ENCODE results near the gene SH2D5.

The SH2D5 gene

GRCh38 chr1:20683614-20684013 is 48.9 kb downstream of the SH2D5 start:
- ATAC-seq = no peak

GRCh38 chr1:20682571-20683236 is 49.8 kb downstream of the SH2D5 start:
- no peak for ATAC-seq

More at GRCh38 chr1:20683614-20684013, 48.9 kb downstream of the SH2D5 start:
- TF ChIP-seq TCF4 (CRISPR knock-in tag; IDR thresholded peaks at IDR 0.05; ENCODE audit: borderline replicate concordance) (no peak), OSR1 (CRISPR knock-in tag; IDR thresholded peaks at IDR 0.05) (no peak), PPARA (CRISPR knock-in tag; IDR thresholded peaks at IDR 0.05; ENCODE audit: borderline replicate concordance) (no peak), TOX (CRISPR knock-in tag; IDR thresholded peaks at IDR 0.05; ENCODE audit: borderline replicate concordance) (no peak), ISL1 (CRISPR knock-in tag; IDR thresholded peaks at IDR 0.05) (no peak), RARB (CRISPR knock-in tag; IDR thresholded peaks at IDR 0.05) (no peak), CREB5 (CRISPR knock-in tag; IDR thresholded peaks at IDR 0.05; ENCODE audit: low read depth) (no peak), POU6F1 (CRISPR knock-in tag; IDR thresholded peaks at IDR 0.05; ENCODE audit: borderline replicate concordance, low read depth) (no peak), ARNTL (CRISPR knock-in tag; IDR thresholded peaks at IDR 0.05; ENCODE audit: borderline replicate concordance, low read depth) (no peak), ZNF8 (CRISPR knock-in tag; IDR thresholded peaks at IDR 0.05) (no peak), ZNF70 (CRISPR knock-in tag; IDR thresholded peaks at IDR 0.05) (no peak)

GRCh38 chr1:20681999-20682398 is 50.5 kb downstream of the SH2D5 start:
- no peak for TF ChIP-seq PATZ1 (CRISPR knock-in tag; IDR thresholded peaks at IDR 0.05; ENCODE audit: borderline replicate concordance)
- TF ChIP-seq POU6F1 (CRISPR knock-in tag; IDR thresholded peaks at IDR 0.05; ENCODE audit: borderline replicate concordance, low read depth) = no peak
- no peak for TF ChIP-seq CSDC2 (CRISPR knock-in tag; IDR thresholded peaks at IDR 0.05)
- no peak for TF ChIP-seq CSRNP3 (CRISPR knock-in tag; IDR thresholded peaks at IDR 0.05)
- TF ChIP-seq BACH2 (CRISPR knock-in tag; IDR thresholded peaks at IDR 0.05; ENCODE audit: borderline replicate concordance) = no peak
- no peak for TF ChIP-seq SNAI2 (CRISPR knock-in tag; IDR thresholded peaks at IDR 0.05)
- TF ChIP-seq ISL1 (CRISPR knock-in tag; IDR thresholded peaks at IDR 0.05) = no peak
- no peak for TF ChIP-seq ZC3H10 (CRISPR knock-in tag; IDR thresholded peaks at IDR 0.05)
- TF ChIP-seq RARB (CRISPR knock-in tag; IDR thresholded peaks at IDR 0.05) = no peak
- TF ChIP-seq TSHZ2 (CRISPR knock-in tag; IDR thresholded peaks at IDR 0.05) = no peak
- no peak for TF ChIP-seq GLIS3 (CRISPR knock-in tag; IDR thresholded peaks at IDR 0.05)
- no peak for TF ChIP-seq TCF4 (CRISPR knock-in tag; IDR thresholded peaks at IDR 0.05; ENCODE audit: borderline replicate concordance)
- no peak for TF ChIP-seq ARNTL (CRISPR knock-in tag; IDR thresholded peaks at IDR 0.05; ENCODE audit: borderline replicate concordance, low read depth)
- no peak for TF ChIP-seq OSR1 (CRISPR knock-in tag; IDR thresholded peaks at IDR 0.05)
- no peak for TF ChIP-seq ZNF565 (CRISPR knock-in tag; conservative IDR thresholded peaks at IDR 0.05; ENCODE audit: low read depth)
- no peak for ATAC-seq

More at GRCh38 chr1:20682571-20683236, 49.8 kb downstream of the SH2D5 start:
- TF ChIP-seq CSRNP3 (CRISPR knock-in tag; IDR thresholded peaks at IDR 0.05) (no peak), BACH2 (CRISPR knock-in tag; IDR thresholded peaks at IDR 0.05; ENCODE audit: borderline replicate concordance) (no peak), ZNF70 (CRISPR knock-in tag; IDR thresholded peaks at IDR 0.05) (no peak), PPARA (CRISPR knock-in tag; IDR thresholded peaks at IDR 0.05; ENCODE audit: borderline replicate concordance) (no peak), ESRRG (CRISPR knock-in tag; IDR thresholded peaks at IDR 0.05) (no peak), RARB (CRISPR knock-in tag; IDR thresholded peaks at IDR 0.05) (no peak)
